A673 (cell line): ENCODE results near the gene SLC6A6.

Experiments used
- CTCF ChIP-seq: fragments of 300-800, 200-600 bp; sonication (generic); conservative IDR thresholded peaks from 2 replicates; pipeline ENCODE4 v1.5.1; 2017; ENCODE audit warnings: low read depth, mild to moderate bottlenecking, antibody characterized with exemption, low read length, moderate library complexity, mixed read lengths
- EZH2 ChIP-seq: fragments of 200-600 bp; sonication (generic); IDR thresholded peaks from 2 replicates; pipeline ENCODE4 v1.6.1; 2017; ENCODE audit warnings: borderline replicate concordance, low read depth, mild to moderate bottlenecking, mixed read lengths, antibody characterized with exemption, low read length; ENCODE audit not compliant: poor library complexity, severe bottlenecking

DNA sequence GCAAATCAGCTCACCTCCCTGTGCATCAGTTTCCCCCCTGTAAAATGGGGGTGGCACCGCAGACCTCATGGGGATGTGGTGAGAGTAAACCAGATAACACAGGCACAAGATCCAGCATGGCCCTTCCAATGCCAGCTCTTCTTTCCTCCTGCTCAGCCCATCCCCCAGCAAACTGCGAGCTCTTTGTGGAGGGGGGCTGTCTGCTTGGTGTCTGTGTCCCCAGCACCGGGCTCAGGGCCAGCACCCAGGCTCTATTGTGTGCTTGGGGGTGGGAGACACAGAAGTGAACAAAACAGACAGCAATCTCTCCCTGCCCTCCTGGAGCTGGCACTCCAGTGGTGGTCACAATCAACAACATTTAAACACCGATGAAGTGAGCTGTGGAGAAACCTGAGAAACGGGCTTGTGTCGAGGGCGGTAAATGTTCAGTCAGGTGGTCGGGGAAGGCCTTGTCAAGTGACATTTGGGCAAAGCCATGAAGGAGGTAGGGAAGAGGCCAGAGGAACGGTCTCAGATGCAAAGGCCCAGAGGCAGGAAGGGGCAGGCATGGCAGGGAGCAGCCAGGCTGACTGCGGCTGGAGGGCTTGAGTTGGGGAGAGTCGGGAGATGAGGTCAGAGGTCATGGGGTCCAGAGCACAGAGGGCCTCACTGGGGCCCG lies 109.3 kb downstream of the SLC6A6 start:
- TF ChIP-seq CTCF (no peak), EZH2 (no peak)
